HG02610 (cell line): Measurements from ENCODE around the gene ARFIP1.

Source experiments
- ATAC-seq: cut with Tn5 transposase; IDR thresholded peaks from one replicate; pipeline ENCODE4 v1.9.1; 2021; ENCODE audit warnings: mild to moderate bottlenecking, moderate library complexity; ENCODE audit not compliant: unreplicated experiment

ARFIP1 gene

DNA sequence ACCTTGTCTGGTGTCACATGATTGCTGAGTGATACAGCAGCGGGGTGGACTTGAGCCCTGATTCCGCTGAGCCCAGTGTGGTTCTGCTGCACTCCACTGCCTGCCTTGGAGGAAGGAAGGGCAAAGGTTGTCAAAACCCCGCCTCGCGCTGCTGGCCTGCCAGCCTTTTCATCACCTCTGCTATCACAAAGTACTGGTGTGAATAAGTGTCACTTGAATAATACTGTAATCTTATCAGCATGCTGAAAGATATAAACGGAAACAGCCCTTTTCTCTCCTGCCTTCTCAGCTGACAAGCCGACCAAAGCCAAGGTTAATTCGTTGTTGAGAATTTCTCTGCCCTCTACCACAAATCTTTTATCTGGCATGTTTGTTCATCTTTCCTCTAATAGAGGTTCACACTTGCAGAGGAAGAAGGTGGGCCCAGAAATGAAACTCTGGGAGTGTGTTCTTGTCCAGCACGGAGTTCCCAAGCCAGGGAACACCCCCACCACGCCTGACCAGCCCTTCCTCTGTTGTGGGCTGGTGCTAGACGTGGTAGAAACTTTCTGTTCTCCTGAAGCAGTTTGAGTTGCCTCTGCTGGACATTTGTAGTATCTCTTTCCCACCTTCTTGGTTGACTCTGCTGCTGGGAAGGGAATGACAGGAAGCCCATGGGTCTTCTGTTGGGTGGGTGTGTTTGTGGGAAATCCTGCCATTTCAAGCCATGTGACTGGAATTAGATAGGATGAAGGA, 177.8 kb downstream of the ARFIP1 start:
- no peak for ATAC-seq

GRCh38 chr4:152959080-152959479, 179.3 kb downstream of the ARFIP1 start:
- no peak for ATAC-seq

- no peak for ATAC-seq
Observed at GRCh38 chr4:152960082-152960481, 180.3 kb downstream of the ARFIP1 start.

- no peak for ATAC-seq
Observed at GRCh38 chr4:152961014-152961772, 181.4 kb downstream of the ARFIP1 start.

GRCh38 chr4:152961773-152962115, 182.0 kb downstream of the ARFIP1 start:
- ATAC-seq, result no peak
